Endothelial cell of umbilical vein (primary cell): ENCODE results near the gene SUMF1.

Experiments
- GATA2 ChIP-seq: IDR thresholded peaks from 2 replicates; pipeline ENCODE4 v1.7.0; 2011; ENCODE audit warnings: low read depth, mild to moderate bottlenecking, moderate library complexity, mixed read lengths, low read length; ENCODE audit not compliant: insufficient read length, insufficient read depth
- JUN ChIP-seq: IDR thresholded peaks from 2 replicates; pipeline ENCODE4 v1.6.1; 2011; ENCODE audit warnings: borderline replicate concordance, low read depth; ENCODE audit not compliant: insufficient read length, insufficient read depth
- MYC ChIP-seq: IDR thresholded peaks from one replicate; pipeline ENCODE4 v1.6.1; 2011; ENCODE audit warnings: mild to moderate bottlenecking, low read depth, low read length
- POLR2A ChIP-seq: IDR thresholded peaks from 2 replicates; pipeline ENCODE4 v1.6.1; 2012; ENCODE audit warnings: low read depth, mild to moderate bottlenecking, control low read depth, low read length
- POLR2AphosphoS5 ChIP-seq: IDR thresholded peaks from 2 replicates; pipeline ENCODE4 v1.6.1; 2012; ENCODE audit warnings: low read depth, mild to moderate bottlenecking, control low read depth, low read length, moderate library complexity; ENCODE audit not compliant: insufficient read depth
- TF ChIP-seq, protein P1 (sequence below), 2 donors: IDR thresholded peaks; 1 replicate in 1 of 2; 2 replicates in 1 of 2; pipeline ENCODE4 v1.5.1; 2011; ENCODE audit warnings: low read length in 2 of 2, mild to moderate bottlenecking in 2 of 2, moderate library complexity in 2 of 2, control low read depth in 1 of 2, inconsistent platforms in 1 of 2, low read depth in 1 of 2; ENCODE audit not compliant: insufficient read depth in 1 of 2; ENCODE audit errors: extremely low read depth in 1 of 2
- TF ChIP-seq, protein P2 (sequence below): IDR thresholded peaks from 2 replicates; pipeline ENCODE4 v1.6.1; 2011; ENCODE audit not compliant: insufficient read depth, insufficient read length

DNA sequence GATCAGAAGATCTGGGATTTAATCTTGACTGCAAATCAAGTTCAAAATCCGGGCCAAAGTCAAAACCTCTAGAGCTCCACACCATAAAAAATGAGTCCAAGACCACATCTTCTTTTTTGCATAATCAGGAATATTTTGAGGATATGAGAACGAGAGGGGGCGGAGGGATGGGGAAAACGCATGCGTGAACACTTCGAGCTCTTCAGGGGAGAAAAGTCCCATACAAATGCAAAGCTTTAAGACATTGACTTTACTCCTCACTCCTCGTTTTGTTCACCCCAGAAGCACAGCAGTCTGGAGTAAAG lies 68.2 kb downstream of the SUMF1 start:
- TF ChIP-seq, protein P1, sequence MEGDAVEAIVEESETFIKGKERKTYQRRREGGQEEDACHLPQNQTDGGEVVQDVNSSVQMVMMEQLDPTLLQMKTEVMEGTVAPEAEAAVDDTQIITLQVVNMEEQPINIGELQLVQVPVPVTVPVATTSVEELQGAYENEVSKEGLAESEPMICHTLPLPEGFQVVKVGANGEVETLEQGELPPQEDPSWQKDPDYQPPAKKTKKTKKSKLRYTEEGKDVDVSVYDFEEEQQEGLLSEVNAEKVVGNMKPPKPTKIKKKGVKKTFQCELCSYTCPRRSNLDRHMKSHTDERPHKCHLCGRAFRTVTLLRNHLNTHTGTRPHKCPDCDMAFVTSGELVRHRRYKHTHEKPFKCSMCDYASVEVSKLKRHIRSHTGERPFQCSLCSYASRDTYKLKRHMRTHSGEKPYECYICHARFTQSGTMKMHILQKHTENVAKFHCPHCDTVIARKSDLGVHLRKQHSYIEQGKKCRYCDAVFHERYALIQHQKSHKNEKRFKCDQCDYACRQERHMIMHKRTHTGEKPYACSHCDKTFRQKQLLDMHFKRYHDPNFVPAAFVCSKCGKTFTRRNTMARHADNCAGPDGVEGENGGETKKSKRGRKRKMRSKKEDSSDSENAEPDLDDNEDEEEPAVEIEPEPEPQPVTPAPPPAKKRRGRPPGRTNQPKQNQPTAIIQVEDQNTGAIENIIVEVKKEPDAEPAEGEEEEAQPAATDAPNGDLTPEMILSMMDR (IDR thresholded peaks at IDR 0.05; ENCODE audit: extremely low read depth in 1 of 2, insufficient read depth in 1 of 2, low read depth in 1 of 2, low read length in 2 of 2) = no peak
- TF ChIP-seq POLR2A (no peak), GATA2 (no peak), JUN (no peak), MYC (no peak), POLR2AphosphoS5 (no peak)
- TF ChIP-seq, protein P2, sequence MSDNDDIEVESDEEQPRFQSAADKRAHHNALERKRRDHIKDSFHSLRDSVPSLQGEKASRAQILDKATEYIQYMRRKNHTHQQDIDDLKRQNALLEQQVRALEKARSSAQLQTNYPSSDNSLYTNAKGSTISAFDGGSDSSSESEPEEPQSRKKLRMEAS = no peak
